ENCODE results near the gene GJA4. TPM values are rescaled to one million over a fixed set of nuclear protein-coding genes. Genes with fewer than 3 reads are reported as not detected.
"Not testable (repeated sequence)": the region's sequence is repeated elsewhere in the genome, so short reads cannot be mapped to it uniquely, and the experiment has no call there.

GJA4 gene
- total and polyA plus RNA-seq, 4 donors: 6.1 to 10.6 (median 9.1) TPM

- no peaks in the 10 kb centered on the region for H3K27me3 ChIP-seq (ENCODE audit: control insufficient read depth in 4 of 4, insufficient read depth in 4 of 4, low read length in 3 of 4)
- H3K9ac ChIP-seq (ENCODE audit: low read depth in 1 of 2, low read length in 2 of 2): no peak overlapping the region
- TF ChIP-seq FOXA1 (IDR thresholded peaks at IDR 0.05) (no peak), FOXA2 (IDR thresholded peaks at IDR 0.05) (no peak), RAD21 (IDR thresholded peaks at IDR 0.05) (no peak), YY1 (IDR thresholded peaks at IDR 0.05) (no peak), HNF4G (IDR thresholded peaks at IDR 0.05) (no peak), RXRA (IDR thresholded peaks at IDR 0.05) (no peak), NR2F2 (IDR thresholded peaks at IDR 0.05) (no peak)
- H3K9me3 ChIP-seq (ENCODE audit: control insufficient read depth in 4 of 4, low read length in 3 of 4): no peaks in the 10 kb centered on the region
- WGBS: 73% methylated on average over 3 of the region's 3 CpGs
- no peak for DNase-seq (ENCODE audit: low spot score)
- peaks cover 0 to 5% (median 2%) of the 10 kb centered on the region in 4 donors for H3K4me1 ChIP-seq (ENCODE audit: control insufficient read depth in 4 of 4, insufficient read depth in 4 of 4, low read length in 3 of 4)
- H3K36me3 ChIP-seq (ENCODE audit: control insufficient read depth in 4 of 4, insufficient read depth in 3 of 4, low read depth in 1 of 4, low read length in 3 of 4): no peaks in the 10 kb centered on the region
- no peak overlapping the region for H3K27ac ChIP-seq (ENCODE audit: low read depth in 1 of 2, low read length in 2 of 2)
- H3K4me3 ChIP-seq (ENCODE audit: low read depth in 1 of 3, low read length in 3 of 3): no peak overlapping the region
Observed at GRCh38 chr1:34816778-34817177, 24.0 kb downstream of the GJA4 start.

DNA sequence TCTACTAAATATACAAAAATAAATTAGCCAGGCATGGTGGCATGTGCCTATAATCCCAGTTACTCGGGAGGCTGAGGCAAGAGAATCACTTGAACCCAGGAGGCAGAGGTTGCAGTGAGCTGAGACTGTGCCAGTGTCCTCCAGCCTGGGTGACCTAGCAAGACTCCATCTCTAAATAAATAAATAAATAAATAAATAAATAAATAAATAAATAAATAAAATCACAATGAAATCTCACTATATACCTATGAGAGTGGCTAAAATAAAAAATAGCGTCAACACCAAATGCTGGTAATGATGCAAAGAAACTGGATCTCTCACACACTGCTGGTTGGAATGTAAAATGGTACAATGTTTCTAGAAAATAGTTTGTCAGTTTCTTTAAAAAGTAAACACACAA, 26.1 kb downstream of the GJA4 start:
- H3K9me3 ChIP-seq (ENCODE audit: control insufficient read depth in 4 of 4, low read length in 3 of 4); H3K4me1 ChIP-seq (ENCODE audit: control insufficient read depth in 4 of 4, insufficient read depth in 4 of 4, low read length in 3 of 4); H3K27me3 ChIP-seq (ENCODE audit: control insufficient read depth in 4 of 4, insufficient read depth in 4 of 4, low read length in 3 of 4); H3K9ac ChIP-seq (ENCODE audit: low read depth in 1 of 2, low read length in 2 of 2); H3K4me3 ChIP-seq (ENCODE audit: low read depth in 1 of 3, low read length in 3 of 3); H3K36me3 ChIP-seq (ENCODE audit: control insufficient read depth in 4 of 4, insufficient read depth in 3 of 4, low read depth in 1 of 4, low read length in 3 of 4); H3K27ac ChIP-seq (ENCODE audit: low read depth in 1 of 2, low read length in 2 of 2); DNase-seq (ENCODE audit: low spot score): not testable (repeated sequence)
- 95% methylated on average over 2 of the region's 2 CpGs for WGBS

GRCh38 chr1:34822202-34822601, 29.4 kb downstream of the GJA4 start:
- WGBS: 78% methylated on average over 3 of the region's 3 CpGs
- TF ChIP-seq GABPA (IDR thresholded peaks at IDR 0.05 in 1 of 2, conservative IDR thresholded peaks at IDR 0.05 in 1 of 2) (no peak), HNF4G (IDR thresholded peaks at IDR 0.05) (no peak)
- no peaks in the 10 kb centered on the region for H3K27me3 ChIP-seq (ENCODE audit: control insufficient read depth in 4 of 4, insufficient read depth in 4 of 4, low read length in 3 of 4)

GRCh38 chr1:34824817-34825454, 32.1 kb downstream of the GJA4 start:
- Histone ChIP-seq H3K9ac (ENCODE audit: low read depth in 1 of 2, low read length in 2 of 2) (no peak overlapping the region), H3K4me1 (ENCODE audit: control insufficient read depth in 4 of 4, insufficient read depth in 4 of 4, low read length in 3 of 4) (peaks cover 4 to 29% (median 18%) of the 10 kb centered on the region in 4 donors), H3K27ac (ENCODE audit: low read depth in 1 of 2, low read length in 2 of 2) (peak overlapping the region; percentile 59 to 66), H3K36me3 (ENCODE audit: control insufficient read depth in 4 of 4, insufficient read depth in 3 of 4, low read depth in 1 of 4, low read length in 3 of 4) (no peaks in the 10 kb centered on the region), H3K27me3 (ENCODE audit: control insufficient read depth in 4 of 4, insufficient read depth in 4 of 4, low read length in 3 of 4) (no peaks in the 10 kb centered on the region), H3K9me3 (ENCODE audit: control insufficient read depth in 4 of 4, low read length in 3 of 4) (no peaks in the 10 kb centered on the region), H3K4me3 (ENCODE audit: low read depth in 1 of 3, low read length in 3 of 3) (no peak overlapping the region)
- no peak for TF ChIP-seq RXRA (IDR thresholded peaks at IDR 0.05)
- TF ChIP-seq, protein P1, sequence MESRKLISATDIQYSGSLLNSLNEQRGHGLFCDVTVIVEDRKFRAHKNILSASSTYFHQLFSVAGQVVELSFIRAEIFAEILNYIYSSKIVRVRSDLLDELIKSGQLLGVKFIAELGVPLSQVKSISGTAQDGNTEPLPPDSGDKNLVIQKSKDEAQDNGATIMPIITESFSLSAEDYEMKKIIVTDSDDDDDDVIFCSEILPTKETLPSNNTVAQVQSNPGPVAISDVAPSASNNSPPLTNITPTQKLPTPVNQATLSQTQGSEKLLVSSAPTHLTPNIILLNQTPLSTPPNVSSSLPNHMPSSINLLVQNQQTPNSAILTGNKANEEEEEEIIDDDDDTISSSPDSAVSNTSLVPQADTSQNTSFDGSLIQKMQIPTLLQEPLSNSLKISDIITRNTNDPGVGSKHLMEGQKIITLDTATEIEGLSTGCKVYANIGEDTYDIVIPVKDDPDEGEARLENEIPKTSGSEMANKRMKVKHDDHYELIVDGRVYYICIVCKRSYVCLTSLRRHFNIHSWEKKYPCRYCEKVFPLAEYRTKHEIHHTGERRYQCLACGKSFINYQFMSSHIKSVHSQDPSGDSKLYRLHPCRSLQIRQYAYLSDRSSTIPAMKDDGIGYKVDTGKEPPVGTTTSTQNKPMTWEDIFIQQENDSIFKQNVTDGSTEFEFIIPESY (IDR thresholded peaks at IDR 0.05): no peak
- TF ChIP-seq TAF1 (conservative IDR thresholded peaks at IDR 0.05): no peak
- no peak for DNase-seq (ENCODE audit: low spot score)
- 80% methylated on average over 3 of the region's 3 CpGs for WGBS

More at GRCh38 chr1:34822202-34822601, 29.4 kb downstream of the GJA4 start:
- H3K4me3 ChIP-seq (ENCODE audit: low read depth in 1 of 3, low read length in 3 of 3): no peak overlapping the region
- H3K9me3 ChIP-seq (ENCODE audit: control insufficient read depth in 4 of 4, low read length in 3 of 4): no peaks in the 10 kb centered on the region
- no peak overlapping the region for H3K9ac ChIP-seq (ENCODE audit: low read depth in 1 of 2, low read length in 2 of 2)
- no peak for DNase-seq (ENCODE audit: low spot score)
- H3K27ac ChIP-seq (ENCODE audit: low read depth in 1 of 2, low read length in 2 of 2): no peak overlapping the region
- H3K4me1 ChIP-seq (ENCODE audit: control insufficient read depth in 4 of 4, insufficient read depth in 4 of 4, low read length in 3 of 4): peaks cover 4 to 23% (median 16%) of the 10 kb centered on the region in 4 donors
- no peaks in the 10 kb centered on the region for H3K36me3 ChIP-seq (ENCODE audit: control insufficient read depth in 4 of 4, insufficient read depth in 3 of 4, low read depth in 1 of 4, low read length in 3 of 4)

Measured in liver (tissue), 9 donors.